SK-N-MC (cell line): ENCODE measurements around the gene CLIC5.

ENCODE experiments used
- EZH2 ChIP-seq: fragments of 200-600 bp; sonication (generic); IDR thresholded peaks from one replicate; pipeline ENCODE4 v1.6.1; 2017; ENCODE audit warnings: antibody characterized with exemption
- FOXP2 ChIP-seq: optimal IDR thresholded peaks from 2 replicates; pipeline ENCODE3; 2011; ENCODE audit warnings: mild to moderate bottlenecking, moderate library complexity; ENCODE audit not compliant: insufficient read depth; ENCODE audit errors: extremely low read length, control extremely low read depth
- POLR2AphosphoS5 ChIP-seq: IDR thresholded peaks from 2 replicates; pipeline ENCODE4 v1.6.1; 2012; ENCODE audit warnings: mild to moderate bottlenecking, low read depth, low read length, borderline replicate concordance

GRCh38 chr6:45836984-45837383 lies 178.7 kb downstream of the CLIC5 start:
- TF ChIP-seq EZH2 (no peak), POLR2AphosphoS5 (no peak), FOXP2 (no peak)
